Caco-2 (cell line): ENCODE data around the gene ZNF789. TPM values are rescaled to one million over a fixed set of nuclear protein-coding genes. Genes with fewer than 3 reads are reported as not detected.

Source experiments
- BruUV-seq: library from RNA; stranded (reverse); fragments of 400-500 nt; replicated peaks from 2 replicates; lab custom pipeline; 2021; lab: Mats Ljungman, UMichigan
- CTCF ChIA-PET: fragments of 300-600 bp; sonication (Branson Sonifier 250); formaldehyde crosslinking; loops from one replicate; lab custom pipeline; 2022; ENCODE audit warnings: antibody characterized with exemption; lab: Charles Lee
- POLR2A ChIA-PET: fragments of 300-600 bp; sonication (Branson Sonifier 250); formaldehyde crosslinking; loops from one replicate; lab custom pipeline; 2022; ENCODE audit warnings: antibody characterized with exemption; lab: Charles Lee
- DNase-seq, 2 experiments: peaks; one replicate each; pipeline versions ENCODE4 v3.0.0 to v3.0.0-alpha.2; 2020 to 2022
- H3K27me3 ChIP-seq: replicated peaks from 2 replicates; pipeline ENCODE4 v1.6.0; 2011; ENCODE audit warnings: low read length; ENCODE audit not compliant: control insufficient read depth, insufficient read depth
- H3K36me3 ChIP-seq: 2 replicates; pipeline ENCODE4 v1.5.1; 2011; ENCODE audit warnings: low read length; ENCODE audit not compliant: control insufficient read depth, insufficient read depth
- H3K4me1 ChIP-seq: fragments of 250-450 bp; sonication (Bioruptor Pico); 2 replicates; pipeline ENCODE4 v1.5.1; 2020; ENCODE audit warnings: mild to moderate bottlenecking
- H3K4me3 ChIP-seq: 2 replicates; pipeline ENCODE4 v1.5.1; 2011; ENCODE audit warnings: low read depth, mild to moderate bottlenecking, control low read depth, low read length
- H3K9me3 ChIP-seq: fragments of 250-450 bp; sonication (Bioruptor Pico); 2 replicates; pipeline ENCODE4 v1.5.1; 2020; ENCODE audit warnings: mild to moderate bottlenecking, moderate library complexity
- H3K27ac Mint-ChIP-seq: one replicate; pipeline ENCODE4 v1.8.0; 2022; ENCODE audit warnings: mixed read lengths; ENCODE audit not compliant: unreplicated experiment
- H3K27me3 Mint-ChIP-seq: one replicate; pipeline ENCODE4 v1.8.0; 2022; ENCODE audit warnings: mixed read lengths; ENCODE audit not compliant: insufficient read depth, unreplicated experiment
- H3K36me3 Mint-ChIP-seq: one replicate; pipeline ENCODE4 v1.8.0; 2022; ENCODE audit warnings: mild to moderate bottlenecking, mixed read lengths; ENCODE audit not compliant: insufficient read depth, unreplicated experiment
- H3K4me1 Mint-ChIP-seq: one replicate; pipeline ENCODE4 v1.8.0; 2022; ENCODE audit warnings: low read depth, mixed read lengths; ENCODE audit not compliant: unreplicated experiment
- H3K4me3 Mint-ChIP-seq: one replicate; pipeline ENCODE4 v1.8.0; 2022; ENCODE audit warnings: mild to moderate bottlenecking, moderate library complexity, mixed read lengths; ENCODE audit not compliant: unreplicated experiment
- H3K9me3 Mint-ChIP-seq: one replicate; pipeline ENCODE4 v1.8.0; 2022; ENCODE audit warnings: mixed read lengths; ENCODE audit not compliant: unreplicated experiment
- intact Hi-C: fragments of 100-400 bp; cut with micrococcal nuclease; formaldehyde crosslinking; loops from one replicate; pipeline ENCODE4 v1.10.0; 2022; ENCODE audit not compliant: unreplicated experiment
- total RNA-seq: library from RNA; stranded (reverse); gene quantifications from 2 replicates; pipeline ENCODE4 v1.2.3, GENCODE V29; 2022
- TF ChIP-seq, protein P1 (sequence below), 2 experiments: fragments of 200-600 bp in 1 of 2; IDR thresholded peaks; 1 replicate in 1 of 2; 2 replicates in 1 of 2; pipeline versions ENCODE4 v1.5.1 to v1.8.0; 2011 to 2022; ENCODE audit warnings: antibody characterized with exemption in 1 of 2, control low read depth in 1 of 2, inconsistent platforms in 1 of 2, low read depth in 1 of 2, low read length in 1 of 2, mild to moderate bottlenecking in 1 of 2, moderate library complexity in 1 of 2; ENCODE audit not compliant: insufficient read depth in 1 of 2, severe bottlenecking in 1 of 2, unreplicated experiment in 1 of 2

The ZNF789 gene
- total RNA-seq, 1 experiment from 2014 or later: 30.1 TPM

DNA sequence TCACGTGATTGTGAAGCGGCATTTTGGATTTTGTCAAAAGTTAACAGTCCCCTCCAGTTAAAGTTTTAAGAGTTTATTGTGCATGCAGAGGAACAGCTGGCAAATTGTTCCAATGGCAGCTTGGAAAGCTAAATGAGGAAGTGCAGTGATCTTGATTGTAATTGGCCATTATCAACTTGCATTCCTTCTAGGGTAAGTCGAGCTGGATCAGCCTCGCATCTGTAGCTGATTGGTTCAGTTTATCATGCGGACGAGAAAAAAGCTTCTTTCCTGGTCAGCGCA lies 566 bp downstream of the ZNF789 start:
- H3K27me3 ChIP-seq: no peaks in the 10 kb centered on the region
- ChIA-PET POLR2A (interaction anchor here (0.7 to 1.1 kb wide), 3 partner anchors 26 to 530 kb away, joined by 3 to 8 read pairs (median 4); partner anchors contain the start of genes BUD31, PDAP1 and ZNF394), CTCF (interaction anchor here (1.0 kb wide), 1 partner anchor 27 kb away, joined by 3 read pairs; the partner anchor contains the start of gene ZNF394)
- Mint-ChIP-seq H3K4me3 (peak overlapping the region; percentile 82), H3K27me3 (no peaks in the 10 kb centered on the region), H3K4me1 (no peaks in the 10 kb centered on the region), H3K27ac (peak overlapping the region; percentile 78), H3K36me3 (peaks cover 57% of the 10 kb centered on the region), H3K9me3 (no peaks in the 10 kb centered on the region)
- H3K9me3 ChIP-seq: no peaks in the 10 kb centered on the region
- peak in 1 of 2 experiments; percentile 38 for DNase-seq
- H3K36me3 ChIP-seq: no peaks in the 10 kb centered on the region; the same call in none of the 2 replicates
- H3K4me3 ChIP-seq: peak overlapping the region; percentile 94
- BruUV-seq: TSS peak; percentile 87
- no peaks in the 10 kb centered on the region for H3K4me1 ChIP-seq
- TF ChIP-seq, protein P1, sequence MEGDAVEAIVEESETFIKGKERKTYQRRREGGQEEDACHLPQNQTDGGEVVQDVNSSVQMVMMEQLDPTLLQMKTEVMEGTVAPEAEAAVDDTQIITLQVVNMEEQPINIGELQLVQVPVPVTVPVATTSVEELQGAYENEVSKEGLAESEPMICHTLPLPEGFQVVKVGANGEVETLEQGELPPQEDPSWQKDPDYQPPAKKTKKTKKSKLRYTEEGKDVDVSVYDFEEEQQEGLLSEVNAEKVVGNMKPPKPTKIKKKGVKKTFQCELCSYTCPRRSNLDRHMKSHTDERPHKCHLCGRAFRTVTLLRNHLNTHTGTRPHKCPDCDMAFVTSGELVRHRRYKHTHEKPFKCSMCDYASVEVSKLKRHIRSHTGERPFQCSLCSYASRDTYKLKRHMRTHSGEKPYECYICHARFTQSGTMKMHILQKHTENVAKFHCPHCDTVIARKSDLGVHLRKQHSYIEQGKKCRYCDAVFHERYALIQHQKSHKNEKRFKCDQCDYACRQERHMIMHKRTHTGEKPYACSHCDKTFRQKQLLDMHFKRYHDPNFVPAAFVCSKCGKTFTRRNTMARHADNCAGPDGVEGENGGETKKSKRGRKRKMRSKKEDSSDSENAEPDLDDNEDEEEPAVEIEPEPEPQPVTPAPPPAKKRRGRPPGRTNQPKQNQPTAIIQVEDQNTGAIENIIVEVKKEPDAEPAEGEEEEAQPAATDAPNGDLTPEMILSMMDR (IDR thresholded peaks at IDR 0.05; ENCODE audit: insufficient read depth in 1 of 2, low read depth in 1 of 2, low read length in 1 of 2, severe bottlenecking in 1 of 2, unreplicated experiment in 1 of 2): no peak
- intact Hi-C loops: loop anchor here (2.0 kb wide), 1 partner anchor 40 kb away; no protein-coding TSS in a partner anchor

DNA sequence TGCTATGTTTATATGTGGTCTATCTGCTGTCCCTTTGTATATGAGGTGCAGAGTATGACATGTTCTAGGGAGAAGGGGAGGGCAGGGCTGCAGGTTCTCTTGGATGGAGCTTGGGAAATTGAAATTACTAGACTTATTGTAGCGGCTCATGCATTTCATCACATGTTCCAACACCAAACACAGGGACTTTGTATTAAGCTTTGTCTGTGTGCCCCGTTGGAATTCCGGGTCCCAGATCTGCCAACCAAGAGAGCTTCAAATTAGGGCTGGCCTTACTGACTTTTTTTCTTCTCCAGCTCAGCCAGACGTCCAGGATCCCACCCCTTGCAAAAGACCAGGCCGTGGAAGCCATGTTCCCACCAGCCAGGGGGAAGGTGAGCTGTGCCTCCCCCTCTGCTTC lies 3.4 kb downstream of the ZNF789 start:
- Histone ChIP-seq H3K4me1 (no peaks in the 10 kb centered on the region), H3K9me3 (no peaks in the 10 kb centered on the region), H3K36me3 (no peaks in the 10 kb centered on the region; the same call in none of the 2 replicates), H3K4me3 (no peak overlapping the region), H3K27me3 (no peaks in the 10 kb centered on the region)
- TF ChIP-seq, protein P1 (IDR thresholded peaks at IDR 0.05; ENCODE audit: insufficient read depth in 1 of 2, low read depth in 1 of 2, low read length in 1 of 2, severe bottlenecking in 1 of 2, unreplicated experiment in 1 of 2): no peak
- Mint-ChIP-seq H3K4me1 (no peaks in the 10 kb centered on the region), H3K36me3 (peaks cover 77% of the 10 kb centered on the region), H3K9me3 (no peaks in the 10 kb centered on the region), H3K27ac (no peak overlapping the region), H3K4me3 (no peak overlapping the region), H3K27me3 (no peaks in the 10 kb centered on the region)
- intact Hi-C loops: no loop called here
- no peak for DNase-seq
- no TSS peak for BruUV-seq
- POLR2A ChIA-PET: no interaction called here
- CTCF ChIA-PET: no interaction called here

DNA sequence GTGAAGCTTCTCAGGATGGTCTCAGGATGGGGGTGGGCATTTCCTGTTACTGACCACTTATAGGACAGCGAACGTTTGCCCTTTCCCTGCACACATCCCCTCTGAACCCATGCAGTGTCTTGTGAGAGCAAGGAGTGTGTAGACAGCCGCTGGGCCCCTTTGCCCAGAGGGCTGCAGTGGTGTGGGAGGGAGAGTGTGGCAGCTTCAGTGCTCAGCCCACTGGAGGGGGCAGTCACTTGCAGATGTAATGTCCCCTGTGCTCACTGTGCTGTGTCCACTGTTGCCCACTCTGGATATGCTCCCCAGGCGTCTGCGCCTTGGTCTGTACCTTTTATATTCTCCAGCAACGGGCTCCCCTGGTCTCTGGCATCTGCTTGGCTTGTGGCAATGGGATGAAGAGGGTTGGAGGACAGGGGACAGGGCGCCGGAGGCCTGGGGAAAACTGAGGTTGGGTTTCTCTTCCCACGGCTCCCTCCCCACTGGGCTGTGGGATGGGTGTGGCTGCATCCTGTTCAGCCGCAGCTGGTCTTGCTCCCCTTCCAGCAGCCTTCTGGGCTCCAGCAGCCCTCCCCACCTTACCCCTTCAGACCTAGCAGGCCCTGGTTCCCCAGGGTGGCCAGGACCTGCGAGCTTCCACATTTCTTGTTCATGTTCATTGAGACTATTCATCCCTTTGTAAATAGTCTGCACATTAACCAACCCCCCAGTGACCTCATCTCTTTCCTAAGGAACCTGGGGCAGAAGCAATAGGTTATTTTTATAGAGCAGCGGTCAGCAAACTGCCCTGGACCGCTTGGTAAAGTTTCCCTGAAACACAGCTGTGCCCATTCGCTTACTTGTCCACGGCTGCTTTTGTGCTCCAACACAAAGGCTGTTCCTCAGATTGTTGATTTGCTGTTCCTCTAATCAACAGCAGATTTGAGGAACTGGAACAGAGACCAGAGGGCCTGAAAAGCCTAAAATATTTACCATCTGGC lies 6.1 kb downstream of the ZNF789 start:
- Mint-ChIP-seq H3K27ac (no peak overlapping the region), H3K4me3 (no peak overlapping the region), H3K36me3 (peaks cover 86% of the 10 kb centered on the region), H3K27me3 (no peaks in the 10 kb centered on the region), H3K9me3 (no peaks in the 10 kb centered on the region), H3K4me1 (no peaks in the 10 kb centered on the region)
- POLR2A ChIA-PET: no interaction called here
- H3K36me3 ChIP-seq: no peaks in the 10 kb centered on the region; the same call in none of the 2 replicates
- intact Hi-C loops: no loop called here
- no peaks in the 10 kb centered on the region for H3K9me3 ChIP-seq
- TF ChIP-seq, protein P1 (IDR thresholded peaks at IDR 0.05; ENCODE audit: insufficient read depth in 1 of 2, low read depth in 1 of 2, low read length in 1 of 2, severe bottlenecking in 1 of 2, unreplicated experiment in 1 of 2): no peak
- H3K4me3 ChIP-seq: no peak overlapping the region
- H3K4me1 ChIP-seq: no peaks in the 10 kb centered on the region
- CTCF ChIA-PET: no interaction called here
- DNase-seq: no peak
- no peaks in the 10 kb centered on the region for H3K27me3 ChIP-seq
- BruUV-seq: no TSS peak
